NOMO-1 treated with DMSO at 0.1 percent for 48 hours (cell line): Measurements from ENCODE around the gene PLCL1.
"Not testable (repeated sequence)": the region's sequence is repeated elsewhere in the genome, so short reads cannot be mapped to it uniquely, and the experiment has no call there.

ENCODE experiments used
- DNase-seq: peaks from one replicate; lab custom pipeline; 2025; ENCODE audit not compliant: unreplicated experiment; lab: John Stamatoyannopoulos, UW

The PLCL1 gene

GRCh38 chr2:198164843-198165242 is 360.4 kb downstream of the PLCL1 start:
- no peak for DNase-seq

- no peak for DNase-seq
Measured at GRCh38 chr2:198165289-198165688, 360.9 kb downstream of the PLCL1 start.

- no peak for DNase-seq
Measured at GRCh38 chr2:198167346-198167745, 363.0 kb downstream of the PLCL1 start.

GRCh38 chr2:198168651-198169050 is 364.3 kb downstream of the PLCL1 start:
- DNase-seq = no peak

DNA sequence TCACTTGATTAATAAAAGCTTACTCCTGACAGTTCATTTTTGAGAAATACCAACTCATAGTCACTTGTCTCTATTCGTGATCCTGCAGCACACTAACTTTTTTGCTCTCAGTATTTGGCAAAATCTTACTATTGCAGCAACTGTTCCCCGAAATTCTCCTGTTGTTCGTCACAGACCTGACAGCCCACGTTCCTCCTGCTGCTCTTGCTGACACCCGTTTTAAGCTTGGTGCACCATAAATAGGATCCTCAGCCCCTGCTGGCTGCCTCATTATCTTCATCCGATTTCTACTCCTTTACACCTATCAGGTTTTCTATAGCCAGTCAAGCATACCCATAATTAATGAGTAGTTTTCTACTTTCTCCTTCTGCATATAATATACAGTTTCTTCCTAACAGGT is 368.8 kb downstream of the PLCL1 start:
- DNase-seq = no peak

GRCh38 chr2:198173864-198174263 is 369.5 kb downstream of the PLCL1 start:
- no peak for DNase-seq

DNA sequence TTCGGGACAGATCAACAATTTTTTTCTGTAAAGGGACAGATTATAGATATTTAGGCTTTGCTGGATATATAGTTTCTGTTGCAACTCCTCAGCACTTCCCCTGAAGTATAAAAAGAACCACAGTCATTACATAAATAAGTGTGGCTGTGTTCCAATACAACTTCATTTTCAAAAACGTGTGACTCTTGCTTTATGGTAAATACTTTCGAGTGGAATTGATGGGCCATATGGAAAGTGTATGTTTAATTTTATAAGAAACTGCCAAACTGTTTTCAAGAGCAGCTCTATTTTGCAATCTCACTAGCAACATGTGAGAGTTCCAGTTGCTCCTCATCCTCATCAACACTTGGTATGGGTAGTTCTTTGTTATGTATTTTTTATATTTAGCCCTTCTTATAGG is 370.9 kb downstream of the PLCL1 start:
- no peak for DNase-seq

GRCh38 chr2:198177040-198177439 is 372.6 kb downstream of the PLCL1 start:
- no peak for DNase-seq

DNA sequence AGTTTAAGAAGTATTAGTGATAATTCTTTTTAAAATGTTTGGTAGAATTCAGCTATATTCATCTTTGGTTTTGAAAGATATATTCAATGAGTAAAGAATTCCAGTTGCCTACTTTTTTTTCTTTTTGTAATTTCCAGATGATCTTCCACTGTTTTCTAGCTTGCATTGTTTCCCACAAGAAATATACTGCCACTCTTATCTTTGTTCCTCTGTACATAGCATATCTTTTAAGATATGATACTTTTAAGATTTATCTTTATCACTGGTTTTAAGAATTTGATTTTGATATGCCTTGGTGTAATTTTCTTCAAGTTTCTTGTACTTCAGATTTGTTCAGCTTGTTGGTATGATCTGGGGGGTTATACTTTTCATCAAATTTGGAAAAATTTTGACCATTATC is 374.4 kb downstream of the PLCL1 start:
- DNase-seq = no peak

- DNase-seq = no peak
Measured at GRCh38 chr2:198186257-198186656, 381.9 kb downstream of the PLCL1 start.

- no peak for DNase-seq
Measured at GRCh38 chr2:198187841-198188240, 383.4 kb downstream of the PLCL1 start.

- DNase-seq = no peak
Measured at GRCh38 chr2:198188982-198189381, 384.6 kb downstream of the PLCL1 start.

- no peak for DNase-seq
Measured at GRCh38 chr2:198191651-198192050, 387.3 kb downstream of the PLCL1 start.

- DNase-seq = not testable (repeated sequence)
Measured at GRCh38 chr2:198196556-198196955, 392.2 kb downstream of the PLCL1 start.
